SU-DHL-6 (cell line): ENCODE data around the gene RHOV.

Experiments
- EZH2phosphoT487 ChIP-seq: fragments of 200-600 bp; sonication (generic), shearing (Covaris generic); conservative IDR thresholded peaks from 2 replicates; pipeline ENCODE4 v1.6.1; 2018; ENCODE audit warnings: mild to moderate bottlenecking, antibody characterized with exemption, low read length, moderate library complexity, mixed read lengths
- TF ChIP-seq, protein P1 (sequence below): fragments of 200-600 bp; sonication (generic); IDR thresholded peaks from one replicate; pipeline ENCODE4 v1.5.1; 2017; ENCODE audit warnings: antibody characterized with exemption, mild to moderate bottlenecking, low read length, moderate library complexity; ENCODE audit not compliant: insufficient read depth, poor library complexity, severe bottlenecking

DNA sequence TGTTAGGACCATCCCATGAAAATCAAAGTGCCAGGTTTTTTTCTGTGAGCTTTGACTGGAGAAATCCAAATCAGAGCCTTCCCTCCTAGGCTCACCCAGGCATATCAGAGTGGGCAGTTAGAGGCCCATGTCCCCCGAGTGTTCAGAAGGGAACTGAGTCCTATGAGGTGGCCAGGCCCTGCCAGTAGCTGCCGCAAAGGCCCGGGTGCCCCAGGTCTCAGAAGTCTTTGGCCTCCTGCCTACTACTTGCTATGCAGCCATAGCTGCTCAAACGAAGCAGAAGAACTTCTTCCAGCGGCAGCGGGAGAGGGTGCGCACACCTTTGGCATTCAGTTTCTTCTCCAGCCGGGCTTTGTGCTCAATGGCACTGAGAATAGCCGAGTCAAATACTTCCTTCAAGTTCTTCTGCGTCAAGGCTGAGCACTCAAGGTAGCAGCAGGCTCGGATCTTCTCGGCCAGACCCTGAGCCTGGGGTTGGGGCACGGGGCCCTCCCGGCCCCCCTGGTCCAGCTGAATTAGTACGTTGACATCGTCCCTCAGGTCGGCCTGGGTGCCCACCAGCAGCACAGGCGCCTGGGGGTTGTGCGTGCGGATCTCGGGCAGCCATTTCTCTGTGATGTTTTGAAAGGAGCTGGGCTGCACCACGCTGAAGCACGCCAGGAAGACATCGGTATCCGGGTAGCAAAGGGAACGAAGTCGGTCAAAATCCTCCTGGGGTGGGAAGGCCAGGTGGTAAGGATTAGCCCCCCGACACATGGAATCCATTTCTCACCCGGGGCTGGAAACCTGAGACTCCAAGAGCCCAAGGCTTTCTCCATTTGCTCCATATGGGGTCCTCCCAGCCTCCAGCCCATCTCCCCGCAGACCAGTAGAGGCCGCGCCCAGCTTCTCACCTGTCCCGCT lies 992 bp downstream of the RHOV start:
- TF ChIP-seq, protein P1, sequence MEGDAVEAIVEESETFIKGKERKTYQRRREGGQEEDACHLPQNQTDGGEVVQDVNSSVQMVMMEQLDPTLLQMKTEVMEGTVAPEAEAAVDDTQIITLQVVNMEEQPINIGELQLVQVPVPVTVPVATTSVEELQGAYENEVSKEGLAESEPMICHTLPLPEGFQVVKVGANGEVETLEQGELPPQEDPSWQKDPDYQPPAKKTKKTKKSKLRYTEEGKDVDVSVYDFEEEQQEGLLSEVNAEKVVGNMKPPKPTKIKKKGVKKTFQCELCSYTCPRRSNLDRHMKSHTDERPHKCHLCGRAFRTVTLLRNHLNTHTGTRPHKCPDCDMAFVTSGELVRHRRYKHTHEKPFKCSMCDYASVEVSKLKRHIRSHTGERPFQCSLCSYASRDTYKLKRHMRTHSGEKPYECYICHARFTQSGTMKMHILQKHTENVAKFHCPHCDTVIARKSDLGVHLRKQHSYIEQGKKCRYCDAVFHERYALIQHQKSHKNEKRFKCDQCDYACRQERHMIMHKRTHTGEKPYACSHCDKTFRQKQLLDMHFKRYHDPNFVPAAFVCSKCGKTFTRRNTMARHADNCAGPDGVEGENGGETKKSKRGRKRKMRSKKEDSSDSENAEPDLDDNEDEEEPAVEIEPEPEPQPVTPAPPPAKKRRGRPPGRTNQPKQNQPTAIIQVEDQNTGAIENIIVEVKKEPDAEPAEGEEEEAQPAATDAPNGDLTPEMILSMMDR, result no peak
- TF ChIP-seq EZH2phosphoT487, result no peak
